ENCODE data around the gene SPI1.

SPI1 gene

GRCh38 chr11:47356129-47356997 lies 22.0 kb downstream of the SPI1 start:
- no peak for DNase-seq

- peak; percentile 84 to 94 for DNase-seq
Observed at GRCh38 chr11:47355283-47356128, 22.8 kb downstream of the SPI1 start.

- no peak for DNase-seq
Observed at GRCh38 chr11:47354913-47355282, 23.4 kb downstream of the SPI1 start.

GRCh38 chr11:47353978-47354774 lies 24.2 kb downstream of the SPI1 start:
- no peak for DNase-seq

- DNase-seq, result no peak
Observed at GRCh38 chr11:47352556-47352955, 25.8 kb downstream of the SPI1 start, which contains the start of gene MYBPC3. TSS of gene MYBPC3 (minus strand) at chr11:47352702. CDS start at chr11:47352647, 55 bp downstream.

GRCh38 chr11:47351156-47352126 lies 26.9 kb downstream of the SPI1 start:
- no peak for DNase-seq

- no peak for DNase-seq
Observed at GRCh38 chr11:47350315-47350714, 28.0 kb downstream of the SPI1 start.

- no peak for DNase-seq
Observed at GRCh38 chr11:47349521-47350095, 28.7 kb downstream of the SPI1 start.

- DNase-seq, result no peak
Observed at GRCh38 chr11:47348859-47349258, 29.5 kb downstream of the SPI1 start.

- DNase-seq, result no peak
Observed at GRCh38 chr11:47348131-47348802, 30.1 kb downstream of the SPI1 start.

GRCh38 chr11:47347137-47347536 lies 31.2 kb downstream of the SPI1 start:
- no peak for DNase-seq

- DNase-seq, result no peak
Observed at GRCh38 chr11:47345890-47346563, 32.3 kb downstream of the SPI1 start.

- DNase-seq, result no peak
Observed at GRCh38 chr11:47342854-47343253, 35.5 kb downstream of the SPI1 start.

- no peak for DNase-seq
Observed at GRCh38 chr11:47342036-47342803, 36.1 kb downstream of the SPI1 start.

GRCh38 chr11:47340980-47341775 lies 37.2 kb downstream of the SPI1 start:
- no peak for DNase-seq

GRCh38 chr11:47340010-47340409 lies 38.3 kb downstream of the SPI1 start:
- DNase-seq, result no peak

GRCh38 chr11:47338396-47339241 lies 39.7 kb downstream of the SPI1 start:
- no peak for DNase-seq

Measured in NCI-H187 (cell line).